HepG2 (cell line): Measurements from ENCODE around the gene EPC1. TPM values are rescaled to one million over a fixed set of nuclear protein-coding genes. Genes with fewer than 3 reads are reported as not detected.

Experiments
- ATAC-seq: fragments of 200-7000 bp; cut with Tn5 transposase; 3 replicates; pipeline ENCODE4 v1.9.1; 2020; ENCODE audit warnings: mild to moderate bottlenecking, moderate library complexity
- BruUV-seq: library from RNA; stranded (reverse); fragments of 400-500 nt; replicated peaks from 2 replicates; lab custom pipeline; 2021; lab: Mats Ljungman, UMichigan
- CTCF ChIA-PET: fragments of 300-600 bp; formaldehyde crosslinking; extraction: SDS; loops from one replicate; lab custom pipeline; 2021; ENCODE audit warnings: low total read pairs, inconsistent platforms, low intra/inter-chr PET ratio; lab: Yijun Ruan, JAX
- POLR2A ChIA-PET: fragments of 350-600 bp; sonication (Branson Sonifier 250); formaldehyde crosslinking; loops from one replicate; lab custom pipeline; 2020; ENCODE audit warnings: antibody characterized with exemption, inconsistent platforms; lab: Yijun Ruan, JAX
- DNase-seq: peaks from one replicate; pipeline ENCODE4 v3.0.0-alpha.2; 2015; ENCODE audit warnings: low spot score
- FAIRE-seq: peaks from 3 replicates; lab custom pipeline; 2011; peaks lifted over from hg19 to GRCh38; lab: Jason Lieb, UNC
- H2AFZ ChIP-seq: one replicate; pipeline ENCODE4 v1.6.1; 2011; ENCODE audit warnings: low read length, inconsistent platforms
- H3K27ac ChIP-seq: fragments of 300-600 bp; 3 replicates; pipeline ENCODE4 v1.8.0; 2011; ENCODE audit warnings: mixed run types, mild to moderate bottlenecking, mixed read lengths, low read length, inconsistent platforms; ENCODE audit not compliant: insufficient read depth; ENCODE audit errors: extremely low read length
- H3K27me3 ChIP-seq, 2 experiments: fragments of 200-600 bp in 1 of 2; 2 replicates in 1 of 2; 3 replicates in 1 of 2; pipeline versions ENCODE4 v1.6.0 to v1.8.0; 2011; ENCODE audit warnings: low read length in 2 of 2, mild to moderate bottlenecking in 2 of 2, moderate library complexity in 2 of 2, inconsistent platforms in 1 of 2; ENCODE audit not compliant: insufficient read depth in 2 of 2, control insufficient read depth in 1 of 2
- H3K36me3 ChIP-seq, 2 experiments: fragments of 200-600 bp in 1 of 2; replicated peaks in 1 of 2; 2 replicates in 1 of 2; 3 replicates in 1 of 2; pipeline versions ENCODE4 v1.5.1 to v1.8.0; 2011; ENCODE audit warnings: low read length in 2 of 2, inconsistent platforms in 1 of 2; ENCODE audit not compliant: insufficient read depth in 2 of 2, control insufficient read depth in 1 of 2
- H3K4me1 ChIP-seq: 2 replicates; pipeline ENCODE4 v1.5.1; 2012; ENCODE audit warnings: low read length, inconsistent platforms; ENCODE audit not compliant: insufficient read depth
- H3K4me2 ChIP-seq: 2 replicates; pipeline ENCODE4 v1.6.0; 2011; ENCODE audit warnings: low read depth, low read length, inconsistent platforms
- H3K4me3 ChIP-seq, 3 experiments: fragments of 200-600 bp in 1 of 3; sonication (generic), shearing (Covaris generic) in 1 of 3; replicated peaks in 1 of 3; 2 replicates each; pipeline ENCODE4 v1.5.1; 2011 to 2016; ENCODE audit warnings: low read length in 3 of 3, inconsistent platforms in 2 of 3, low read depth in 2 of 3, mild to moderate bottlenecking in 2 of 3, control low read depth in 1 of 3, mixed read lengths in 1 of 3; ENCODE audit not compliant: insufficient read depth in 1 of 3
- H3K79me2 ChIP-seq: one replicate; pipeline ENCODE4 v1.6.1; 2011; ENCODE audit warnings: low read length, inconsistent platforms; ENCODE audit not compliant: insufficient read depth
- H3K9ac ChIP-seq: 2 replicates; pipeline ENCODE4 v1.6.0; 2011; ENCODE audit warnings: mild to moderate bottlenecking, low read depth, low read length, inconsistent platforms; ENCODE audit not compliant: insufficient read depth
- H3K9me3 ChIP-seq: 2 replicates; pipeline ENCODE4 v1.5.1; 2012; ENCODE audit warnings: mild to moderate bottlenecking, low read length
- H4K20me1 ChIP-seq: 2 replicates; pipeline ENCODE4 v1.6.0; 2011; ENCODE audit warnings: inconsistent platforms, mild to moderate bottlenecking, low read length, moderate library complexity; ENCODE audit not compliant: insufficient read depth
- BORCS8-MEF2B ChIP-seq: sonication (generic); formaldehyde crosslinking; IDR thresholded peaks from 2 replicates; pipeline ENCODE4 v1.8.0; 2022; ENCODE audit warnings: mild to moderate bottlenecking, missing genetic modification reagents
- BRCA1 ChIP-seq: sonication (generic); formaldehyde crosslinking; IDR thresholded peaks from 2 replicates; pipeline ENCODE4 v1.4.0; 2020; ENCODE audit warnings: missing genetic modification reagents
- ERF ChIP-seq: IDR thresholded peaks from 2 replicates; pipeline ENCODE4 v1.6.1; 2018; ENCODE audit warnings: missing biosample characterization, missing genetic modification reagents
- HMG20B ChIP-seq: conservative IDR thresholded peaks from 2 replicates; pipeline ENCODE4 v1.6.1; 2016; ENCODE audit warnings: missing genetic modification reagents, missing compliant biosample characterization
- KDM4B ChIP-seq: sonication (generic); formaldehyde crosslinking; IDR thresholded peaks from 2 replicates; pipeline ENCODE4 v1.4.0; 2020; ENCODE audit warnings: missing genetic modification reagents
- MAZ ChIP-seq, 2 experiments: sonication (generic) in 1 of 2; formaldehyde crosslinking in 1 of 2; IDR thresholded peaks; 2 replicates each; pipeline versions ENCODE4 v1.5.0 to v1.6.1; 2012 to 2020; ENCODE audit warnings: low read depth in 2 of 2, mild to moderate bottlenecking in 2 of 2, borderline replicate concordance in 1 of 2, improper control_type of control experiment in 1 of 2, low read length in 1 of 2, missing genetic modification reagents in 1 of 2, moderate library complexity in 1 of 2
- NFE2 ChIP-seq: sonication (generic); formaldehyde crosslinking; IDR thresholded peaks from 2 replicates; pipeline ENCODE4 v1.4.0; 2020; ENCODE audit warnings: missing genetic modification reagents
- TEAD2 ChIP-seq: sonication (generic); formaldehyde crosslinking; IDR thresholded peaks from 2 replicates; pipeline ENCODE4 v1.9.0; 2021; ENCODE audit warnings: missing genetic modification reagents
- WIZ ChIP-seq: sonication (generic); formaldehyde crosslinking; IDR thresholded peaks from 2 replicates; pipeline ENCODE4 v1.5.1; 2020; ENCODE audit warnings: mild to moderate bottlenecking, missing genetic modification reagents
- XRCC5 ChIP-seq: fragments of 200-400 bp; formaldehyde crosslinking; optimal IDR thresholded peaks from 2 replicates; pipeline ENCODE3; 2017; ENCODE audit warnings: mild to moderate bottlenecking, low read length
- ZBTB1 ChIP-seq: sonication (generic); formaldehyde crosslinking; IDR thresholded peaks from 2 replicates; pipeline ENCODE4 v1.4.0; 2020; ENCODE audit warnings: missing genetic modification reagents, borderline replicate concordance
- ZNF232 ChIP-seq: sonication (generic); formaldehyde crosslinking; IDR thresholded peaks from 2 replicates; pipeline ENCODE4 v1.4.0; 2020; ENCODE audit warnings: missing genetic modification reagents, borderline replicate concordance
- ZNF33B ChIP-seq: sonication (generic); formaldehyde crosslinking; IDR thresholded peaks from 2 replicates; pipeline ENCODE4 v1.5.1; 2020; ENCODE audit warnings: mild to moderate bottlenecking, missing genetic modification reagents
- ZNF678 ChIP-seq: sonication (generic); formaldehyde crosslinking; IDR thresholded peaks from 2 replicates; pipeline ENCODE4 v1.4.0; 2020; ENCODE audit warnings: mild to moderate bottlenecking, missing genetic modification reagents
- ZNF772 ChIP-seq: sonication (generic); formaldehyde crosslinking; IDR thresholded peaks from 2 replicates; pipeline ENCODE4 v1.5.0; 2020; ENCODE audit warnings: mild to moderate bottlenecking, missing genetic modification reagents
- WGBS: methylation state at CpG from one replicate; pipeline ENCODE4 v1.1.6; 2017; ENCODE audit warnings: low lambda C conversion rate; 5-methylcytosine and 5-hydroxymethylcytosine counted together
- in situ Hi-C: cut with HindIII; loops from 2 replicates; pipeline ENCODE4 v1.10.0; 2017; ENCODE audit warnings: low pct_unique_long_range_greater_than_20kb; ENCODE audit not compliant: extremely low pct_ligation_motif_present
- intact Hi-C: fragments of 100-400 bp; cut with micrococcal nuclease; formaldehyde crosslinking; loops from one replicate; pipeline ENCODE4 v1.10.0; 2022; ENCODE audit not compliant: unreplicated experiment
- polyA plus RNA-seq, 8 experiments: library from polyadenylated mRNA; depleted of rRNA in 3 of 8; stranded (reverse) in 7 of 8; unstranded in 1 of 8; fragments of >200 nt; fragmentation: Illumina TruSeq in 4 of 8; extraction: Trizol in 4 of 8; gene quantifications; 2 replicates each; pipeline versions ENCODE4 v1.2.1 to v1.2.3, GENCODE V29; 2011 to 2016; ENCODE audit warnings: low read depth in 4 of 8, missing spikeins in 1 of 8, mixed read lengths in 1 of 8; ENCODE audit not compliant: insufficient read depth in 1 of 8
- total RNA-seq, 5 experiments: library from RNA; depleted of rRNA; stranded (reverse); fragments of >200 nt; fragmentation: Illumina TruSeq; extraction: Trizol; gene quantifications; 2 replicates each; pipeline ENCODE4 v1.2.3, GENCODE V29; 2016; ENCODE audit warnings: low read depth in 1 of 5
- TF ChIP-seq, protein P1 (sequence below): IDR thresholded peaks from 2 replicates; pipeline ENCODE4 v1.6.1; 2016; ENCODE audit warnings: low read depth, missing genetic modification reagents, missing compliant biosample characterization
- TF ChIP-seq, protein P2 (sequence below): sonication (generic); formaldehyde crosslinking; IDR thresholded peaks from 2 replicates; pipeline ENCODE4 v1.8.1; 2023; ENCODE audit warnings: mild to moderate bottlenecking, inconsistent platforms, moderate library complexity, missing genetic modification reagents, borderline replicate concordance
- TF ChIP-seq, protein P3 (sequence below): sonication (generic); formaldehyde crosslinking; IDR thresholded peaks from 2 replicates; pipeline ENCODE4 v1.5.1; 2020; ENCODE audit warnings: missing genetic modification reagents, mild to moderate bottlenecking, borderline replicate concordance

Gene EPC1
- total and polyA plus RNA-seq, 2 of the 13 experiments (the other 11 are each of a cell fraction or from before 2014, with no cell fraction given): 28.7 to 44.2 TPM

DNA sequence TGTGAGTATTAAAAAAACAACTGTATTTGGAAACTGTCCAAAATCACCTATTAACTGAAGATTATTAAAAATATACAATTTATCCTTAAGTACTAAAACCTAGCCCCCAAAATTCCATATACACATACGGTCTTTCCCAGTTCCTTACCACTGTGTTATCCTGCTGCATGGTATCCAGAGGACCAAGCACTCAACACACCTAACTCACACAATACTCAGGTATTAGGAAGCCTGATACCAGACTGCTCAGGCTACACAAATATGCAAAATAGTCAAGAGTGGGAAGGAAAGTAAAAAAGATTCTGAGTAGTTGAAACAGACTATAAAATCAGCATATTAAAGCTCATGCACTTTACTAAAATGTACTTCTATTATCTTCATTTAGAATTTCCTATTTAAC, 67.2 kb downstream of the EPC1 start (continued):
- TF ChIP-seq, protein P1, sequence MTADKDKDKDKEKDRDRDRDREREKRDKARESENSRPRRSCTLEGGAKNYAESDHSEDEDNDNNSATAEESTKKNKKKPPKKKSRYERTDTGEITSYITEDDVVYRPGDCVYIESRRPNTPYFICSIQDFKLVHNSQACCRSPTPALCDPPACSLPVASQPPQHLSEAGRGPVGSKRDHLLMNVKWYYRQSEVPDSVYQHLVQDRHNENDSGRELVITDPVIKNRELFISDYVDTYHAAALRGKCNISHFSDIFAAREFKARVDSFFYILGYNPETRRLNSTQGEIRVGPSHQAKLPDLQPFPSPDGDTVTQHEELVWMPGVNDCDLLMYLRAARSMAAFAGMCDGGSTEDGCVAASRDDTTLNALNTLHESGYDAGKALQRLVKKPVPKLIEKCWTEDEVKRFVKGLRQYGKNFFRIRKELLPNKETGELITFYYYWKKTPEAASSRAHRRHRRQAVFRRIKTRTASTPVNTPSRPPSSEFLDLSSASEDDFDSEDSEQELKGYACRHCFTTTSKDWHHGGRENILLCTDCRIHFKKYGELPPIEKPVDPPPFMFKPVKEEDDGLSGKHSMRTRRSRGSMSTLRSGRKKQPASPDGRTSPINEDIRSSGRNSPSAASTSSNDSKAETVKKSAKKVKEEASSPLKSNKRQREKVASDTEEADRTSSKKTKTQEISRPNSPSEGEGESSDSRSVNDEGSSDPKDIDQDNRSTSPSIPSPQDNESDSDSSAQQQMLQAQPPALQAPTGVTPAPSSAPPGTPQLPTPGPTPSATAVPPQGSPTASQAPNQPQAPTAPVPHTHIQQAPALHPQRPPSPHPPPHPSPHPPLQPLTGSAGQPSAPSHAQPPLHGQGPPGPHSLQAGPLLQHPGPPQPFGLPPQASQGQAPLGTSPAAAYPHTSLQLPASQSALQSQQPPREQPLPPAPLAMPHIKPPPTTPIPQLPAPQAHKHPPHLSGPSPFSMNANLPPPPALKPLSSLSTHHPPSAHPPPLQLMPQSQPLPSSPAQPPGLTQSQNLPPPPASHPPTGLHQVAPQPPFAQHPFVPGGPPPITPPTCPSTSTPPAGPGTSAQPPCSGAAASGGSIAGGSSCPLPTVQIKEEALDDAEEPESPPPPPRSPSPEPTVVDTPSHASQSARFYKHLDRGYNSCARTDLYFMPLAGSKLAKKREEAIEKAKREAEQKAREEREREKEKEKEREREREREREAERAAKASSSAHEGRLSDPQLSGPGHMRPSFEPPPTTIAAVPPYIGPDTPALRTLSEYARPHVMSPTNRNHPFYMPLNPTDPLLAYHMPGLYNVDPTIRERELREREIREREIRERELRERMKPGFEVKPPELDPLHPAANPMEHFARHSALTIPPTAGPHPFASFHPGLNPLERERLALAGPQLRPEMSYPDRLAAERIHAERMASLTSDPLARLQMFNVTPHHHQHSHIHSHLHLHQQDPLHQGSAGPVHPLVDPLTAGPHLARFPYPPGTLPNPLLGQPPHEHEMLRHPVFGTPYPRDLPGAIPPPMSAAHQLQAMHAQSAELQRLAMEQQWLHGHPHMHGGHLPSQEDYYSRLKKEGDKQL (CRISPR knock-in tag): no peak
- TF ChIP-seq WIZ (CRISPR knock-in tag): no peak
- TF ChIP-seq KDM4B (CRISPR knock-in tag): no peak
- TF ChIP-seq, protein P2, sequence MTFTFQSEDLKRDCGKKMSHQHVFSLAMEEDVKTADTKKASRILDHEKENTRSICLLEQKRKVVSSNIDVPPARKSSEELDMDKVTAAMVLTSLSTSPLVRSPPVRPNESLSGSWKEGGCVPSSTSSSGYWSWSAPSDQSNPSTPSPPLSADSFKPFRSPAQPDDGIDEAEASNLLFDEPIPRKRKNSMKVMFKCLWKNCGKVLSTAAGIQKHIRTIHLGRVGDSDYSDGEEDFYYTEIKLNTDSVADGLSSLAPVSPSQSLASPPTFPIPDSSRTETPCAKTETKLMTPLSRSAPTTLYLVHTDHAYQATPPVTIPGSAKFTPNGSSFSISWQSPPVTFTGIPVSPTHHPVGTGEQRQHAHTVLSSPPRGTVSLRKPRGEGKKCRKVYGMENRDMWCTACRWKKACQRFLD (CRISPR knock-in tag): no peak
- TF ChIP-seq, all 625 proteins: peak for 0

DNA sequence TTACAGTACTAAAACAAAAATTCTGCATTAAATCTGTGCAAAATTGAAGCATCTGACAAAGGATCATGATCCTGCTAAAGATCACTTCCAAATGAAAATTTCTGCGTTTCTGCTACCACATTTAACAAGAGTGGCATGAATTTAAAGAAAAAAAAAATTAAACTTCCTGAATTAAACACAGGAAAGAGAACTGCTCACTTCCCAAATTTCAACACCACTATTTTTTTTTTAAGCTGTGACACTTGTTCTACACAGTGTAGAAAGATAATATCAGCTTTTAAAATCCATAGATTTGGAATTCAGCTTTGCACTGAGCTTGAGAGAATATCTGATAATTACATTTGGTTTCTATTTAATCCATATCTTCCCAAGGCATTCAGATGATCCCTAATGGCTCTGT, 73.6 kb downstream of the EPC1 start:
- H3K27ac ChIP-seq: no peak overlapping the region
- no peak overlapping the region for H3K4me2 ChIP-seq
- no TSS peak for BruUV-seq
- FAIRE-seq (no peak), DNase-seq (no peak), ATAC-seq (no peak)
- H4K20me1 ChIP-seq: no peaks in the 10 kb centered on the region
- POLR2A ChIA-PET: no interaction called here
- in situ Hi-C loops: no loop called here
- H2AFZ ChIP-seq: no peak overlapping the region
- H3K27me3 ChIP-seq: no peaks in the 10 kb centered on the region
- H3K36me3 ChIP-seq: peaks cover 12 to 58% of the 10 kb centered on the region in 2 experiments
- CTCF ChIA-PET: no interaction called here
- H3K4me1 ChIP-seq: no peaks in the 10 kb centered on the region
- intact Hi-C loops: no loop called here
- 100% methylated on average over 1 of the region's 1 CpG for WGBS
- no peaks in the 10 kb centered on the region for H3K79me2 ChIP-seq
- no peak overlapping the region for H3K9ac ChIP-seq
- H3K4me3 ChIP-seq: no peak overlapping the region
- no peaks in the 10 kb centered on the region for H3K9me3 ChIP-seq
- TF ChIP-seq XRCC5: no peak
- TF ChIP-seq HMG20B (CRISPR knock-in tag): no peak
- TF ChIP-seq BORCS8-MEF2B (CRISPR knock-in tag): no peak
- no peak for TF ChIP-seq ZNF772 (CRISPR knock-in tag)
- TF ChIP-seq ZNF33B (CRISPR knock-in tag): no peak
- TF ChIP-seq ZNF678 (CRISPR knock-in tag): no peak
- no peak for TF ChIP-seq ERF (CRISPR knock-in tag)
- TF ChIP-seq, protein P3, sequence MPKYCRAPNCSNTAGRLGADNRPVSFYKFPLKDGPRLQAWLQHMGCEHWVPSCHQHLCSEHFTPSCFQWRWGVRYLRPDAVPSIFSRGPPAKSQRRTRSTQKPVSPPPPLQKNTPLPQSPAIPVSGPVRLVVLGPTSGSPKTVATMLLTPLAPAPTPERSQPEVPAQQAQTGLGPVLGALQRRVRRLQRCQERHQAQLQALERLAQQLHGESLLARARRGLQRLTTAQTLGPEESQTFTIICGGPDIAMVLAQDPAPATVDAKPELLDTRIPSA (CRISPR knock-in tag): no peak
- TF ChIP-seq ZBTB1 (CRISPR knock-in tag): no peak
- no peak for TF ChIP-seq ZNF232 (CRISPR knock-in tag)
- no peak for TF ChIP-seq TEAD2
- TF ChIP-seq NFE2 (CRISPR knock-in tag): no peak
- TF ChIP-seq MAZ (IDR thresholded peaks at IDR 0.05; ENCODE audit: borderline replicate concordance, low read depth, low read length): no peak
- TF ChIP-seq MAZ (CRISPR knock-in tag; IDR thresholded peaks at IDR 0.05; ENCODE audit: low read depth): no peak
- TF ChIP-seq BRCA1 (CRISPR knock-in tag): no peak
